GM18858 (cell line): ENCODE data around the gene MYH15.

Experiments
- ATAC-seq: cut with Tn5 transposase; IDR thresholded peaks from one replicate; pipeline ENCODE4 v1.9.1; 2021; ENCODE audit not compliant: unreplicated experiment

Gene MYH15

DNA sequence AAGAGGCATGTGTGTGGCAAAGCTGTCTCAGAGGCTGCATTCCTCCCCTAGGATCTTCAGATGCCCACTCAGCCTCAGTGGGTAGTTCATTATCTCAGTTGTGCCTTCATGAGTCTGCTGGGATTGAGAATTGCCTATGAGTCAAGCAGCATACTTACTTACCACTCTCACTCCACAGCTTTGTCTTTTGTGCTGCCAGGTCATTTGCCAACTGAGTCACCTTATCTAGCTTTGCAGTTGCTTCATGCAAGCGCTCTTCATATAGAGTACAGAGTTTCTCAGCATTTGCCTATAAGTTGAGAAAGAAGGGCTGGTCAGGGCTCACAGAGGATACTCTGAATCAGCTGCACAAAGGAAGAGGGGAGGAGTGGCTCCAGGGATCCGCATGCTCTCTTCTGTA lies 89.5 kb downstream of the MYH15 start:
- ATAC-seq = no peak

DNA sequence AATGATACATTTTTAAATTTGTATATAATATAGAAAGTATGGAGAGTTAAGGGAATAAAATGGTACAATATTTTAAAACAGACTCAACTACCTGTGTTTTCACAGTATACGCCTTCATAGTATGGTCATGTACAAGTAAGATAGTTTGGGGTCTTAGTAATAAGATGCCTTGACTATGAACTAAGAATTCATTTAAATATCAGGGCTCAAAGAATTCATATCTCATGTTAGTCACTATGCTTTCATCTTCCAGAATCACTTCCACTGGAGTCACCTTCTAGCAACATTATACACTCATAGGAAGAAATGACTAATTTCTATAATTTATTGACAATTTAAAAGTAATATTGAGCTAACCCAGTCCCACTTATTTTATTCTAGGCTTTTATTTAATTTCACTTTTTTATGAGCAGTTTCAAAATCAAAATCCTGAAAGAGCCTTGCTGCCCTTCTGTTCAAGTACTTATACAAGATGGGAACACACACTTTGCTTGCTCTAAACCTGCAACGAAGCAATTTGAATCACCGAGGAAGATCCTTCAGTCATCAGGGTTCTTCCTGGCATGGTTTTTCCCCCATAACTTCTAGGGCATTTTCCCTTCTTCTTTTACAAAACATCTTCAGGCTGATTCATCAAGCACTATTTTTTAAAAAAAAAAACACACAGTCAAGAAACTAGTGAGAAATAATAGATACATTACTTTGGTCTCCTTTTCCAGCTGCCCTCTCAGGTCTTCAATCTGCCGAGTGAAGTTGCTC lies 94.1 kb downstream of the MYH15 start:
- ATAC-seq = no peak

DNA sequence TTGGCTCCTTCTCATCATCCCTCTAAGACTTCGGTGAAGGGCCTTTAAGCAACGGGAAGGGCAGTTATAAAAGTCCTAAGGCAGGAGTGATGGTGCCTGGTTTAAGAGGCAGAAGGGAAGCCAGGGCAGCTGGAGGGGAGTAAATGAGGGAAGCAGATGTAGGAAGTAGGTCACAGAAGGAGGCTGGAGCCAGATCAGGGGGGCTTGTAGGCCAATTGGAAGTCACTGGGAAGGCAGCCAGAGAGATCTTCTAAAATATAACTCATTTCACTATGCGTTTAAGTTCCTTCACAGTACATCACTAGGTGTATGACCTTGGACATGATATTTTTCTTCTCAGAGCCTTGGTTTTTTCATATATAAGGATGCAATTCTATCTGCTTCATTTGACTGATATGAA lies 94.7 kb downstream of the MYH15 start:
- no peak for ATAC-seq

DNA sequence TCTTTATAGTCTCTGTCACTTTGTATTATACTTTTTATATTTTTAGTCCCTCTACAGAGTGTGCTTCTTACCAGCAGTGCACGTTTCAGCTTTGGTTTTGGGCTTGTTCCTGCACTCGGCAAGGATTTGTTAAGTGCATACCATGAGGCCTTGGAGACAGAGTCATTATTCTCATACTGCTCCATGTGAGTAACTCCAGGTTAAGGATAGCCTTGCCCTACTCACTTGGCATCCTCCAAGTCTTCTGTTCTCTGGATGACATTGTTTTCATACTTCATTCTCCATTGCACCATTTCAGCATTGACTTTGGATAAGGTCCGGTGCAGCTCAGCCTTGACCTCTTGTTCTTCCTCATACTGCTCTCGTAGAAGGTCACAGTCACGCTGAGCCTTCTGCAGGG lies 96.4 kb downstream of the MYH15 start:
- no peak for ATAC-seq

DNA sequence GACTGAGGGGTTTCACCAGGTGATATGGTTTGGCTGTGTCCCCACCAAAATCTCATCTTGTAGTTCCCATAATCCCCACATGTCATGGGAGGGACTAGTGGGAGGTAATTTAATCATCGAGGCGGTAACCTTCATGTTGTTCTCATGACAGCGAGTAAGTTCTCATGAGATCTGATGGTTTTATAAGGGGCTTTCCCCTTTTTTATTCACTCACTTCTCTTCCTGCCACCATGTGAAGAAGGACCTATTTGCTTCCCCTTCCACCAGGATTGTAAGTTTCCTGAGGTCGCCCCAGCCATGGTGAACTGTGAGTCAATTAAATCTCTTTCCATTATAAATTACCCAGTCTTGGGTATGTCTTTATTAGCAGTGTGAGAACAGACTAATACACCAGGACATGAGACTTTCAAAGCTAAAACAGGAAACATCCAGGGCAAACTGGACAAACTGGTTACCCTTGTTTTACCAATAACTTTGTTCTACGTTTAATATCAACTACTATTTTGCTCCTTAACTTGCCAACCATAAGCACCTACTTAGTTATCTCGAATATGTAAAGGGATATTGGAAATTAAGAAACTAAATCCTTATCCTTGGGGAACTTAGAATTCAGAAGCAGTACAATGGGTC lies 98.2 kb downstream of the MYH15 start:
- no peak for ATAC-seq

DNA sequence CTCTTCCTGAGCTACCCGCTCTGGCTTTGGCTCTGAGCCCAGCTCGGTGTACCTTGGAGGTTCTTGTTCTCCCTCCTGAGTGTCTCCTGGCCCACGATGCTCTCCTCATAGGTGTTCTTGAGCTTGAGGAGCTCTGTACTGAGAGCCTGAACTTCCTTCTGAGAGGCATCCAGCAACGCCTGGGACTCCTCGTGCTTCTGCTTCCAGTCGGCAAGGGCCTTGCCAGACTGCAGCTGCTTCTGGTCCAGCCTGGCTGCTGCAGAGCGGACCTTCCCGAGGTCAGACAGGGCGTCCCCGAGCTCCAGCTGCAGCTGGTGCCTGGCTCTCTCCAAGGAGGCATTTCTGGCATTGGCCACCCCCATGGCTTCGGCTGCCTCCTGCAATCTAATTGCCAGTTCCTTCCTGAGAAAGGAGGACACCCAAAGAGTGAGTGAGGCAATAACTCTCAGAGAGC lies 99.8 kb downstream of the MYH15 start:
- ATAC-seq = no peak

DNA sequence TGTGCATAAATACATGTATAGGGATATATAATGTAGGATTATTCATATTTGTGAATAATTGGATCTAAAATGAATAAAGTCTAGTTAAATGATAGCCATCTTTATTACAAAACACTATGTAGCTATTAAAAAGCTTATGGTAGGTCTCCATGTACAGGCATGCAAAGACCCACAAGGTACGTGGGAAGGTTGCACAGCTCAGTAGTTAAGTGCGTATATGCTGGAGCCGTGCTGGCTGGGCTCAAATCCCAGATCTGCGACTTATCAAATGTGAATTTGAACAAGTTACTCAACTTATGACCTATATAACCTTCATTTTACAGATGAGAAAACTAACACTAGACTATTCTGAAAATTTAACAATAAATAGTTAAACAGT lies 100.6 kb downstream of the MYH15 start:
- ATAC-seq = no peak

DNA sequence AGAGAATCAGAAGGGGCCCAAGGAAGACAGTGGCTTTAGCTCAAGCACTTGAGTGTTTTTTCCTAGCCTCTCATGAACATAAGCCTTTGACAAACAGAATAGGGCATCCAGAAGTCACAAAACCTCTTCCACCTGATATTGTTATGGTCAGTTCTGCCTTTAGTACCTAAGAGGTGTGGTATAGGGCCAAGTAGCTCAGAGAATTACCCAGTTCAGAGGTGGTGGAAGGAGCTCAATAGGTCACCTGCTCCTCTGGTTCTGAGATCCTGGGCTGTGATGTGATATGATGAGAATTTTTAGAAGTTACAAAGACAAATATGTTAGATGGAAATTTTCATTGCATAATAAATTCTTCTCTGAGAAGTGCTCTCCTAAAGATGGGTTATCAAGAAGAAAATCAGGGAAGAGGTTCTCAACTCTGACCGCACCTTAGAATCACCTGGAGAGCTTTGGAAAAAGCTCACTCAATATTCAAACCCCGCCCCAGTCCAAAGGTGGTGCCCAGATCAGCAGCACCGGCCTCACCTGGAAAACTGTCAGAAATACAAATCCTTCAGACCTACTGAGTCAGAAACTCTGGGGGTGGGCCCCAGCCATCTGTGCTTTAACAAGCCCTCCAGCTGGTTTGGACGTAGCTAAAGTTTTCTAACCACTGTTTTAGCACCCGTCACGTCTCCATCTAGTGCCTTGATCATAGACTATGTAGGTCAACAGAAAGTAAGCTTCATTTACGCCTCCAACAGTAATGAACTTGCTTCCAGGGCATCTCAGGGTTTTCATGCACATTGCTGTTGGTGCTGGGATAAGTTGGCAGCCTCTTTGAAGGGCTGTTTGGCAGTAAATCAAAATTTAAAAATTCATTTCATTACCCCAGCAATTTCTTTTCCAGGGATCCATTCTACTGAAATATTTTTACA lies 101.3 kb downstream of the MYH15 start:
- ATAC-seq = no peak

DNA sequence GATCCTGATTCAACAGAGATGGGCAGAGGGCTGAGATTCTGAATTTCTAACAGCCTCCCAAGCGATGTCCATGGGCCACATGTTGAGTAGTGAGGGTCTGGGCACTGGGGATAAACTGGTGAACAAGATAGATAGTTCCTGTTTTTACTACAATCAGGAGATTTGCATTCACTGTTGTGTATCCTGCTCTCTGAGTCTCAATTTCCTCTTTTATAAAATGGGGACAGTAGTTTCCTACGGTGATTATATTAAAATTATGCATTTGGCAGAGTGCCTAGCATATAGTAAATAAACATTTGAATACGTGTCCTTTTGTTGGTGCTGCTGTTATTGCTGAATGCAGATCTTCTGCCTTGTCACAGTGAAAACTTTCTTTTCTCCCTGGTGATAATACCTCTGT lies 102.5 kb downstream of the MYH15 start:
- no peak for ATAC-seq

DNA sequence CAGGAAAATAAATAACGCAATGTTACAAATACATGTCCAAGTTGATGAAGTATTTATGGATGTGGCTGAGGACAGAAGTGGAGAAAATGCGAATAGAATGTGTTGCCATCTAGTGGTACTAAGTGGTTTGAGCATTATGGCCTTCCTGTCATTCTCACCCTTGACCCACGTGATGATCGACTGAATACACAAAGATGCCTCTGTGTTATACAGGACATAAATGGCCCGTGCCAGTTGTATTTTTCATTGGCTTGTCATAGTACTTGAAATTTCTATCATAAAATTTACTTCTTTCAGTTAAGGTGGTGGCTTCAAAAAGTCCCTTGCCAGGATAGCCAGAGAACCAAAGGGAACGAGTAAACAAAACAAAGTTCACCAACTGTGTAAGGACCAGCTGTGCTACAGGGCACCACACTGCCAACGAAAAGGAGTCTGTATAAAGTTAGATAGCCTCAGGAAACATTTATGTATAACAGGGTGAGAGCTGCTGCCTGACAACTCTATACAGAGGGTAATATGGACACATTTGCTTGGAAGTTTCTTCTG lies 103.7 kb downstream of the MYH15 start:
- ATAC-seq = peak; percentile 90

DNA sequence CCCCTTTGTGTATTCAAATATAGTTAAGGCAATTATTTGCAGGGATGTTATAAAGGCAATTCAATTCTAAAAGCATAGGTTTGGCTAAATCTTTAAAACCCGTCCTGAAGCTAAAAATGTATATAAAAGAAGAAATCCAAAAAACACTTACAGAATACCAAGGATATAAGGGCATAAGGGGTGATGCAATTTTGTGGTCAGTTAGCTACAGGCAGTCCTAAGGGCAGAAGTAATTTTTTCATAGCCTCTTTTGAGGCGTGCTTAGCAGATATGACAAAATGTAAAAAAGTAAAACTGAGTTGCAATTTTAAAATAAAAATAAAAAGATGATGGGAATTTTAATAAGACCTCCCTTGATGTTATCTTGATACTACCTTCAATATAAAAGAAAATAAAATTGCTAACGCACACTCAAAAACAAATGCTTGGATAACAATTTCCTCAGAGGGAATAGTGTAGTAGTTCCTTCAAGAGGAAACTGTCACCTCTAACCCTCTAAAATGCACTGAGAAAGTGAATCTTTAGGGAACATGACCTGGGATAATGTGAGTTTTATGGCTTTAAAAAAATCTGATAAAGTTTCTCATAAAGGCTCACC lies 104.2 kb downstream of the MYH15 start:
- ATAC-seq = no peak

DNA sequence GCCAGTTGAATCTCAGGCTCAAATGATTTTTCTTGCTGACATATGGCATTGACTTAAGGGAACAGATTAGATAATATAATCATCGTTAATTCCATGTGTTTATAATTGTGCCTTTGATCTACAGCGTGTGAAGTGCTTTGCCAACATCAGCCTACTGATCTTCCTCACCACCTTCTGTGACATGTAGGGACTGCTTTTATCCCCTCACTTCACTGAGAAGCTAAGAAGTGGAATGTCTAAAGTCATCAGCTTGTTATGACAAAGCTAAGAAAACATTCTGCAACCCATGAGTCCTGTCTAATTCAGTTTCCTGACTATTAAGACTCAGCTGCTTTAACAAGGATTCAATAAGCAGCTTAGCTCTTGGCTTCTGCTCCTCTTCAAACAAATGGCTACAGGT lies 106.0 kb downstream of the MYH15 start:
- no peak for ATAC-seq

DNA sequence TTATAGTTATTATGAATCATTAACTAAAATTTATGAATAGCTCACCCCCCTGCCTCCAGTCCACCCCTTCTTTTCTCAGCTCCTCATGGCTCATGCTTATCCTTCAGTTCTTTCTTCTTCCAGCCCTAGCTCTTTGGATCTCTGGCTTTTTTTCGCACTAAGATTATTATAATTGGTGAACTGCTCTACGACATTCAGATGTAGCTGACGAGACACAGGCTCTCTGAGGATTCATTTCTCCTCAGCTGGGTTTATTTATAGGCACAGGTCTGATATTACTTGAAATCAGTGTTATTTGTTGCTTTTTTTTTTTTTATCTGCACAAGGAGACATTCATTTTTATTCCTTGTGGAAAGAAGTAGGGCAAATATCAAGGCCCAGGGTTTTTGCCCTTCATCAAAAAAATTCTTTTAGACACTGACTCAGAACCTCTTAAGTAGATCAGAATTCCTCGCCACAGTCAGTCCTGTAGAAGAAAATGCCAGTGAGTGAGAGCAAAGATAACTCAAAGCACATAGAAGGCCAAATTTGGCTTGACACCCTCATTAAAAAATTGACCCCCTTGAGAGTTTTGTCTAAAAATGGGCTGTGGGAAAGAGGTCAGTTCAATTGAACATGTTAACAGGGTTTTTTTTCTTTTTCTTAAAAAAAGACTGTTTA lies 106.6 kb downstream of the MYH15 start:
- ATAC-seq = no peak

DNA sequence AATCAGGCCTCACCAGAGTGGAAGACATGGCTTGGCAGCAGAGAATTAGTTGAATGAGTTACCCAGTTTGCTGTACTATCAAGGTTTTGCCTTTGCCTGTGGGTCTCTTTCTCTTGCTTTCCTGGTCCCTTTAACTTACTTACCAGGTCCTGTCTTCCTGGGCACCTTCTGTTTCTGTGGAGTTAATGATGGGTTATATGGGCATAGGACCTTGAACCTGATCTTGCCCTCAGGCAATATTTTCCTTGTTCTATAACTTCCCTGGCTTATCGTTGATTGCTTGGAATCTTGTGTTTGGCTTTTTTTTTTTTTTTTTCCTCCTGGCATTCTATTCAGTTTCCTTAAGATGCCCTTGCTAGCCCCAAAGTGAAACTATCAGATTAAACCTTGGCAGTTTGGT lies 107.2 kb downstream of the MYH15 start:
- ATAC-seq = no peak

DNA sequence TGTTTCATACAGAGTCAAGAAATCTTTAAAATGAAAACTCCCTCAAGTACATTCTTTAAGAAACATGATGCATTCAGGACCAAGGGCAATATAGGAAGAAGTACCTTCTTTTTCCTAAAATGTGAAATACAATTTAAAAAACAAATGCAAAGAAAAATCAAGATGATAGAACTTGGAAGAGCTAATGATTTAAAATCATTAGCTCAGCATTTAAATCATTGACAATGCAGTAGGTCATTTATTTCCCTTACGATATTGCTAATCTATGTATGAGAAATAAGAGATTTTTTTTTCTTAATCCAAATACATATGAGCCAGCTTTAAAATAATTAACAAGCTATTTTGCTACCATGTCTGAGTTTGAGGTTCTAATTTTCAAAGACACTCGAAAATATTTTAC lies 108.6 kb downstream of the MYH15 start:
- ATAC-seq = no peak

DNA sequence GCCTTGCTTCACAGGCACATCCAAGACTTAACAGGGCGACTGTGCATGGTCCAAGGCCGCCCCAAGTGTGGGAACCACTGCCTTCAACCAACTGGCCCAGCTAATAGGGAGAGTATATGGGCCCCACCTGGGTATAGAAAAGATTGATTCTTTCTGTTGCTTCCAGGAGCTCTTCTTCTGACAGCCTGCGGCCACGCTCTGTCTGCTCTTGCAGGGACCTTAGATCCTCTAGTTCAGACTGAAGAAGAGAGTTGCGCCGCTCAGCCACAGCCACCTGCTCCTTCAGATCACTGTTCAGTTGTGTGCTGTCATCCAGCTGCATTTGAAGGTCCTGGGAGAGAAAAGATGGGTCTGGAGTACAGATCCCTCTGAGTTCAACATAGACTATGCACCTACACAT lies 111.9 kb downstream of the MYH15 start:
- no peak for ATAC-seq

DNA sequence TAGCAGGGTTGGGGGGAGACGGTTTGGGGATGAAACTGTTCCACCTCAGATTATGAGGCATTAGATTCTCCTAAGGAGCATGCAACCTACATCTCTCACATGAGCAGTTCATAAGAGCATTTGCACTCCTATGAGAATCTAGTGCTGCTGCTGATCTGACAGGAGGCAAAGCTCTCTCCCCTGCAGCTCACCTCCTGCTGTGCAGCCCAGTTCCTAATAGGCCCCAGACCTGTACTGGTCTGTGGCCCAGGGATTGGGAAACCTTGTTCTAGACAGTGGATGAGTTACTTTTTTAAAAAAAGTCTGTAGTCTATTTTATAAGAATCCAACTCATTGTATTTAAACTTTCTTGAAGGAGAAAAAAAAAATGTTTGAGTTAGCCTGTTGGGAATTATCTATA lies 114.1 kb downstream of the MYH15 start:
- ATAC-seq = no peak

DNA sequence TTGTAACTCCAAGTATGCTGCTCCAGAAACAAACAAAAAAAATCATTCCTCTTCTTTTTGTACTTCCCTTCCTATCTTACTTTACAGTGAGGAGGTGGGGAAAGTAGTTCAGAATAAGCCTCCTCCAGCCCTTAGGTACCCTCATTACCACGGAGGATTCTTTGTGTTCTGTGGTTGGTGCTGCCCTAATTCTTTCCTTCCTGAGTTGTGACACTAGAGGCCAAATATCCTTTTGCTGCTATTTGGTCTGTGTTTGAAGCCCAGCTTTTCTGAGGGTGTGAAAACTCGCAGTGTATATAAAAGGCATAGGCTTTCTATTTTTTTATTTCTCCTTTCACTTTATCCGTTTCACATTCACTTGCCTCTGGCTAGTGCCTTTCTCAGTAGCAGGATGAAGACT lies 115.8 kb downstream of the MYH15 start:
- ATAC-seq = no peak

DNA sequence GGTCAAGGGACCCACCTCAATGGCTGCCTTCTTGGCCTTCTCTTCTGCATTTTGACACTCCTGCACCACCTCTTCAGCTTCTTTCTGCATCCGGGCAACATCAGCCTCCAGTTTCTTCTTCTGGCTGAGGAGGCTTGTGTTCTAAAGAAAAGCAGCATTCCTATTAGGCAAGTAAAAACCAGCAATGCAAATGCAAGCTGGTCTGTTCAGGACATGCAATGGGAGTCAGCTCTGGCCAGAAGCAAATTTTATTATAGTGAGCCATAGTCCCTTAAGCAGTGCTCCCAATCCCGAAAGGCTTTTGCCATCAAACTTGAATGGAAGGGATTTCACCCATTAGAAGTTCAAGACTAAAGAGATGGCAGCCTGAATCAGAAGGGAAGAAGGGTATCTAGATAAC lies 116.4 kb downstream of the MYH15 start:
- no peak for ATAC-seq

DNA sequence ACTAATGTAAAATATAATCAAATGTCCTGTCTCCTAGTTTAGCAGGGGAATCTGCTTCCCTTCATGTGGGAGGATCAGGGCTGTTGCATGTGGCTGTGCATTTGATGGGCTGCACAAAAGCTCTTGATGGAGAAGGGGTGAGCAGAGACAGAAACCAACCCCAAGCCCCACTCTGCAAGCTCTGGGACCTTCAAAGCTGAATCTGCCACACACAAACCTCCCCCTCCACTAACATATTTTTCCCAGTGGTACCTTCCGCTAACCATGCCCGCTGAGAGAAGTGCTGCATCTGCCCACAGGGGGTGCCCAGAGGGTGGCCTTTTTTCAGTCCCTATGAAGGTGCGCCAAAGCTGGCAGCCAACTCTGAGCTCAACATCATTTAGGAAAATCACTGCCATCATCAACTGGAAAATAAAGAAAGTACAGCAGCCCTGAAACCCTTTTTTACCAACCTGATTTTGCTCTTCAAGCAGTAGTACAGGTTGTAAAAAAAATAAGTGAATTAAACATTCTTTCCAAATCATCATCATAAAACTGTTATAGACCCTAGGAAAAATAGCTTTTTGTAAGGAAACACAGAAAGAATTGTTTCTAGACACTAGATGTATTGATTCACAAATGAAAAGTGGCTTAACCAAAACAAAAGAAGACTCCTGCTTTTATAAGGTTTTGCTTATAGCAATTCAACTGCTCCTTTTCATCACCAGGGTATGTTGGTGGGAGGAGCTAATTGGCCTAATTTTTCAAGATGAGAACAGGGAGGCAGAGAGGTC lies 117.1 kb downstream of the MYH15 start:
- ATAC-seq = no peak
